T-cell (primary cell): ENCODE measurements around the gene WWC1. TPM values are rescaled to one million over a fixed set of nuclear protein-coding genes. Genes with fewer than 3 reads are reported as not detected.

ENCODE experiments used
- ATAC-seq, 4 experiments: fragments of 200-7000 bp in 3 of 4; fragments of 150-1000 bp in 1 of 4; cut with Tn5 transposase; replicated peaks in 1 of 4; 1 replicate in 3 of 4; 2 replicates in 1 of 4; pipeline ENCODE4 v1.10.0; 2021; ENCODE audit warnings: moderate library complexity in 3 of 4, mild to moderate bottlenecking in 2 of 4, moderate number of reproducible peaks in 1 of 4
- CTCF ChIA-PET, 2 donors: fragments of 300-600 bp; sonication (Branson Sonifier 250); formaldehyde crosslinking; loops; one replicate each; lab custom pipeline; 2022; ENCODE audit warnings: antibody characterized with exemption in 2 of 2; lab: Charles Lee
- POLR2A ChIA-PET, 2 donors: fragments of 300-600 bp; sonication (Branson Sonifier 250); formaldehyde crosslinking; loops; one replicate each; lab custom pipeline; 2022; ENCODE audit warnings: antibody characterized with exemption in 2 of 2; lab: Charles Lee
- DNase-seq, 35 experiments: peaks; one replicate each; pipeline versions ENCODE4 v3.0.0 to v3.0.0-alpha.2; 2013 to 2023
- H3K27ac ChIP-seq: one replicate; pipeline ENCODE4 v1.5.1; 2013; ENCODE audit warnings: low read length
- H3K27me3 ChIP-seq, 2 experiments: replicated peaks in 1 of 2; 1 replicate in 1 of 2; 2 replicates in 1 of 2; pipeline versions ENCODE4 v1.6.1 to v1.7.0; 2013; ENCODE audit warnings: low read length in 1 of 2, mixed read lengths in 1 of 2; ENCODE audit not compliant: control insufficient read depth in 2 of 2, insufficient read depth in 2 of 2; ENCODE audit errors: extremely low read depth in 1 of 2
- H3K36me3 ChIP-seq, 2 donors: 1 replicate in 1 of 2; 2 replicates in 1 of 2; pipeline versions ENCODE4 v1.6.1 to v1.7.0; 2013; ENCODE audit warnings: low read length in 1 of 2; ENCODE audit not compliant: control insufficient read depth in 2 of 2, insufficient read depth in 1 of 2; ENCODE audit errors: extremely low read depth in 1 of 2
- H3K4me1 ChIP-seq, 2 experiments: 1 replicate in 1 of 2; 2 replicates in 1 of 2; pipeline versions ENCODE4 v1.6.1 to v1.7.0; 2013; ENCODE audit warnings: low read length in 2 of 2, mixed read lengths in 1 of 2; ENCODE audit not compliant: insufficient read depth in 2 of 2, control insufficient read depth in 1 of 2; ENCODE audit errors: extremely low read depth in 1 of 2
- H3K4me3 ChIP-seq, 2 donors: 1 replicate in 1 of 2; 2 replicates in 1 of 2; pipeline versions ENCODE4 v1.5.1 to v1.7.0; 2013; ENCODE audit warnings: mild to moderate bottlenecking in 2 of 2, low read length in 1 of 2, moderate library complexity in 1 of 2; ENCODE audit not compliant: control insufficient read depth in 1 of 2; ENCODE audit errors: extremely low read depth in 1 of 2
- H3K9me3 ChIP-seq: 2 replicates; pipeline ENCODE4 v1.7.0; 2013
- H3K27ac Mint-ChIP-seq, 2 donors: one replicate each; pipeline ENCODE4 v1.8.0; 2020 to 2021; ENCODE audit warnings: mild to moderate bottlenecking in 2 of 2, mixed read lengths in 2 of 2
- H3K27me3 Mint-ChIP-seq, 2 donors: one replicate each; pipeline ENCODE4 v1.8.0; 2021 to 2022; ENCODE audit warnings: mixed read lengths in 2 of 2
- H3K36me3 Mint-ChIP-seq: one replicate; pipeline ENCODE4 v1.8.0; 2021; ENCODE audit warnings: mixed read lengths
- H3K4me1 Mint-ChIP-seq, 3 donors: one replicate each; pipeline ENCODE4 v1.8.0; 2020 to 2022; ENCODE audit warnings: mixed read lengths in 3 of 3, mild to moderate bottlenecking in 1 of 3
- H3K4me3 Mint-ChIP-seq, 3 donors: one replicate each; pipeline ENCODE4 v1.8.0; 2020 to 2022; ENCODE audit warnings: mild to moderate bottlenecking in 3 of 3, mixed read lengths in 3 of 3, moderate library complexity in 3 of 3
- H3K9me3 Mint-ChIP-seq, 3 donors: one replicate each; pipeline ENCODE4 v1.8.0; 2020 to 2022; ENCODE audit warnings: mixed read lengths in 3 of 3
- WGBS: methylation state at CpG from one replicate; pipeline ENCODE4 v1.1.5; 2013; ENCODE audit warnings: missing lambda C conversion rate; ENCODE audit not compliant: insufficient coverage; 5-methylcytosine and 5-hydroxymethylcytosine counted together
- total RNA-seq, 35 experiments: library from RNA in 6 of 35; stranded (reverse) in 6 of 35; fragments of 120-200 nt in 1 of 35; gene quantifications; one replicate each; pipeline versions ENCODE4 v1.2.1 to v1.2.4 and lab custom pipeline; 2013 to 2026

The WWC1 gene
- total RNA-seq, 5 donors from 2014 or later (not counting 1 experiment from before 2014, with no cell fraction given): 0.83 to 2.0 (median 1.6) TPM

DNA sequence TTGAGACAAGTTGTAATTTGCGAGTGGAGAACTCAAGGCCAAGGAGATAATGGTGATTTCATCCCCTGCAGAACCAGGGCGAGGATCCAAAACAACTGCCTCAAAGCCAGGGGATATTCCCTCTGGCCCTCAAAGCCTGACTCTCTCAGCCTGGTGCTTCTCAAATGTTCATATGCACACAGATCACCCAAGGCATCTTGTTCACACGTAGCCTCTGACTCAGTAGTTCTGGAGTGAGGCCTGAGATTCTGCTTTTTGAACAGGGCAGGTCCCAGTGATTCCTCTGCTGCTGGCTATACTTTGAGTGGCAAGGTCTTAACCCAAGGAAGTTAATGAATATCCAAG is 30.2 kb upstream of the WWC1 start:
- 77% methylated on average over 3 of the region's 3 CpGs for WGBS
- Mint-ChIP-seq H3K27ac (no peak overlapping the region), H3K4me1 (no peaks in the 10 kb centered on the region), H3K27me3 (peaks cover 2 to 9% of the 10 kb centered on the region in 2 donors), H3K36me3 (no peaks in the 10 kb centered on the region), H3K4me3 (no peak overlapping the region), H3K9me3 (no peaks in the 10 kb centered on the region)
- POLR2A ChIA-PET: no interaction called here
- Histone ChIP-seq H3K27ac (no peak overlapping the region), H3K4me3 (no peak overlapping the region), H3K36me3 (no peaks in the 10 kb centered on the region), H3K9me3 (no peaks in the 10 kb centered on the region), H3K4me1 (no peaks in the 10 kb centered on the region), H3K27me3 (peaks cover 0 to 6% of the 10 kb centered on the region in 2 experiments)
- DNase-seq (no peak), ATAC-seq (no peak)
- CTCF ChIA-PET: no interaction called here

DNA sequence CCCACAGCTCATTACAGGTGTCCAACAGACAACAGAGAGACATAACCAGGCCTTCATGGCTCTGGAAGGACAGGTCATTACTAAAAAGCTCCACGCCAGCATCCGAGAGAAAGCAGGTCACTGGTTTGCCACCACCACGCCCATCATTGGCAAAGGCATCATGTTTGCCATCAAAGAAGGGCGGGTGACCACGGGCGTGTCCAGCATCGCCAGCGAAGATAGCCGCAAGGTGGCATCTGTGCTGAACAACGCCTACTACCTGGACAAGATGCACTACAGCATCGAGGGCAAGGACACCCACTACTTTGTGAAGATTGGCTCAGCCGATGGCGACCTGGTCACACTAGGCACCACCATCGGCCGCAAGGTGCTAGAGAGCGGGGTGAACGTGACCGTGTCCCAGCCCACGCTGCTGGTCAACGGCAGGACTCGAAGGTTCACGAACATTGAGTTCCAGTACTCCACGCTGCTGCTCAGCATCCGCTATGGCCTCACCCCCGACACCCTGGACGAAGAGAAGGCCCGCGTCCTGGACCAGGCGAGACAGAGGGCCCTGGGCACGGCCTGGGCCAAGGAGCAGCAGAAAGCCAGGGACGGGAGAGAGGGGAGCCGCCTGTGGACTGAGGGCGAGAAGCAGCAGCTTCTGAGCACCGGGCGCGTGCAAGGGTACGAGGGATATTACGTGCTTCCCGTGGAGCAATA is 29.3 kb upstream of the WWC1 start:
- H3K4me1 Mint-ChIP-seq: no peaks in the 10 kb centered on the region
- ATAC-seq (no peak), DNase-seq (no peak)
- no peak overlapping the region for H3K27ac ChIP-seq
- H3K4me1 ChIP-seq: no peaks in the 10 kb centered on the region
- 94% methylated on average over 38 of the region's 39 CpGs for WGBS
- no peak overlapping the region for H3K4me3 ChIP-seq
- H3K36me3 ChIP-seq: no peaks in the 10 kb centered on the region
- CTCF ChIA-PET: no interaction called here
- peaks cover 0 to 6% of the 10 kb centered on the region in 2 experiments for H3K27me3 ChIP-seq
- no peaks in the 10 kb centered on the region for H3K36me3 Mint-ChIP-seq
- POLR2A ChIA-PET: no interaction called here
- no peaks in the 10 kb centered on the region for H3K9me3 Mint-ChIP-seq
- no peaks in the 10 kb centered on the region for H3K9me3 ChIP-seq
- peaks cover 0 to 4% of the 10 kb centered on the region in 2 donors for H3K27me3 Mint-ChIP-seq
- H3K27ac Mint-ChIP-seq: no peak overlapping the region
- no peak overlapping the region for H3K4me3 Mint-ChIP-seq

DNA sequence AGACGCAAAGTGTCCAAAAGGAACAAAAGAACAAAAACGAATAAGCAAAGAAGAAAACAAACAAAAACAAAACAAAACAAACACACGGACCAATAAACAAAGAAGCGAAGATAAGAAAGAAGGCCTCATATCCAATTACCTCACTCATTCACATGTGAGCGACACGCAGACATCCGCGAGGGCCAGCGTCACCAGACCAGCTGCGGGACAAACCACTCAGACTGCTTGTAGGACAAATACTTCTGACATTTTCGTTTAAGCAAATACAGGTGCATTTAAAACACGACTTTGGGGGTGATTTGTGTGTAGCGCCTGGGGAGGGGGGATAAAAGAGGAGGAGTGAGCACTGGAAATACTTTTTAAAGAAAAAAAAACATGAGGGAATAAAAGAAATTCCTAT is 28.3 kb upstream of the WWC1 start:
- H3K36me3 Mint-ChIP-seq: no peaks in the 10 kb centered on the region
- Histone ChIP-seq H3K9me3 (no peaks in the 10 kb centered on the region), H3K4me3 (no peak overlapping the region), H3K27ac (no peak overlapping the region), H3K36me3 (no peaks in the 10 kb centered on the region), H3K27me3 (peaks cover 0 to 6% of the 10 kb centered on the region in 2 experiments), H3K4me1 (no peaks in the 10 kb centered on the region)
- no peak overlapping the region for H3K27ac Mint-ChIP-seq
- peaks cover 0 to under 1% (median 0%) of the 10 kb centered on the region in 3 donors for H3K4me1 Mint-ChIP-seq
- POLR2A ChIA-PET: no interaction called here
- DNase-seq (no peak), ATAC-seq (no peak)
- H3K27me3 Mint-ChIP-seq: peaks cover 0 to under 1% of the 10 kb centered on the region in 2 donors
- H3K4me3 Mint-ChIP-seq: no peak overlapping the region
- no CpG with 5 or more reads among the region's 13 CpGs for whole genome bisulfite sequencing
- CTCF ChIA-PET: no interaction called here
- H3K9me3 Mint-ChIP-seq: no peaks in the 10 kb centered on the region

DNA sequence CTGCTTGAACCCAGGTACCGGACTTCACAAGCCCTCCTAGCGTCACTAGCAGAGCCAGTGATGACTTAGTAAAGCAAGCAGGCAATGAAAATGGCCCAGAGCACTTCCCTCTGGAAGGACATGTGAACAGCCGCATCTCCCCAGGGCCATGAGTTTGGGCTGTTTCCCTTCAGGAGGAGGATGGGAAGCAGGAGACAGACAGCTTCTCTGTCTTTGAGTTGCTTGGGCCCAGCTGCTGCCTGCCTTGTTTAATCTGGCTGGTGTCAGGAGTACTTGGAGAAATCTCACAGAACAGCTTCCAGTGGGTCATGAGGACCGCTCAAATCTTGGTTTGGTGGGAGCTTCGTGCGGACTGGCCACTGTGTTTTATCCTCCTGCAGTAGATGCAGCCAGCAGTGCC is 25.4 kb upstream of the WWC1 start:
- Histone ChIP-seq H3K27me3 (peaks cover 2 to 26% of the 10 kb centered on the region in 2 experiments), H3K4me1 (peaks cover 0 to 10% of the 10 kb centered on the region in 2 experiments), H3K27ac (no peak overlapping the region), H3K9me3 (no peaks in the 10 kb centered on the region), H3K36me3 (no peaks in the 10 kb centered on the region), H3K4me3 (no peak overlapping the region)
- POLR2A ChIA-PET: no interaction called here
- DNase-seq (no peak), ATAC-seq (no peak)
- Mint-ChIP-seq H3K27ac (no peak overlapping the region), H3K4me3 (no peak overlapping the region), H3K4me1 (peaks cover 10 to 15% (median 10%) of the 10 kb centered on the region in 3 donors), H3K36me3 (no peaks in the 10 kb centered on the region), H3K9me3 (no peaks in the 10 kb centered on the region), H3K27me3 (peaks cover 11 to 12% of the 10 kb centered on the region in 2 donors)
- CTCF ChIA-PET: no interaction called here
- WGBS: 94% methylated on average over 6 of the region's 6 CpGs

DNA sequence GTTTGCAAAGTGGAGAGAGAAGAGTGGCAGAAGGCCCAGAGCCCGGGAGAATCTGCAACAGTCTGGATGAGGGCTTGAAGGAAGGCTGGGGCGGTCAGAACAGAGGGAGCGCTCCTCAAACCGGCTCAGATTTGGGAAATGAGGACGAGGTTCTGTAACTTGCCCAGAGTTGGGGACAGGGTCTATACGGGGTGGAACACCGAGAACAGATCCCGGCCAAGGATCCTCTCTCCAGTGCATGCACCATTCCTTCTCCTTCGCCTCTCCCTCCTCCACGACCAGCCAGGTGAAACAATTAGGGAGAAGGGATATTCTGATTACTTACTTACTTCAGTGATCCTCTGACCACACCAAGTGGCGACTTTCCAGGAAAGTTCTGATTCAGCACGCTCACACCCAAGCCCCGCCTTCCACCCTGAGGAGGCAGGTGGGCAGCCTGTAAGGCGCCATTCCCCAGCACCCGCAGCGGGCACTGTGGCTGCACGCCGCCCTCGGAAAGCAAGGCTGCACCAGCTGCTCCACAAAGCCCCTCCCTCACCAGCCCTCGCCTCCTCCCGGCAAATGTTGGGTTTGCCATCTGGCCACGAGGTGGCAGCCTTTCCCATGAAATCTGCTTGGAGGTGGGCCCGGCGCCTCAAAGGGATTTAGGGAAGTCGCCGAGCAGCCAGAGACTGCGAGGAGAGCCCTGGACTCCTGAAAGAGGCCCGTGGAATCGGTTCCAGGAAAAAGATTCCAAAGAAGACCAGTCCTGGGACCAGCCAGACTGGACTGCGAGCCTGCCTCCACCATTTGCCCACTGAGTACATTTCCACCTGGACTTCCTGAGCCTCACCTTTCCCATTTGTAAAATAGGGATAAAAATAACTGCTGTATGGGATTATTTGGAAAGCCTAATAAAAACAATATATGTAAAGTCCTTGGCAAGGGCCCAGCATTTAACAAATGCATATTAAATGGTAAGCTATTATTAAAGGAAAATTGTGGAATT is 22.2 kb upstream of the WWC1 start:
- peak overlapping the region in 1 of 2 donors; percentile 42 for H3K27ac Mint-ChIP-seq
- H3K36me3 Mint-ChIP-seq: no peaks in the 10 kb centered on the region
- Histone ChIP-seq H3K9me3 (no peaks in the 10 kb centered on the region), H3K4me1 (peaks cover 0 to 10% of the 10 kb centered on the region in 2 experiments), H3K4me3 (peak overlapping the region; percentile 27 to 35), H3K27me3 (peaks cover 2 to 26% of the 10 kb centered on the region in 2 experiments), H3K27ac (no peak overlapping the region), H3K36me3 (no peaks in the 10 kb centered on the region)
- ATAC-seq (peak; percentile 47 to 81 (median 63)), DNase-seq (peak in 34 of 35 experiments; percentile 13 to 75 (median 48))
- POLR2A ChIA-PET: no interaction called here
- WGBS: 11% methylated on average over 18 of the region's 30 CpGs
- CTCF ChIA-PET: interaction anchor here in 1 of 2 donors (1.0 kb wide), 1 partner anchor 217 kb away, joined by 3 read pairs; the partner anchor contains the start of gene RARS1
- H3K27me3 Mint-ChIP-seq: peaks cover 22 to 25% of the 10 kb centered on the region in 2 donors
- H3K4me3 Mint-ChIP-seq: peak overlapping the region; percentile 24 to 64 (median 49)
- no peaks in the 10 kb centered on the region for H3K9me3 Mint-ChIP-seq
- peaks cover 10 to 15% (median 10%) of the 10 kb centered on the region in 3 donors for H3K4me1 Mint-ChIP-seq

DNA sequence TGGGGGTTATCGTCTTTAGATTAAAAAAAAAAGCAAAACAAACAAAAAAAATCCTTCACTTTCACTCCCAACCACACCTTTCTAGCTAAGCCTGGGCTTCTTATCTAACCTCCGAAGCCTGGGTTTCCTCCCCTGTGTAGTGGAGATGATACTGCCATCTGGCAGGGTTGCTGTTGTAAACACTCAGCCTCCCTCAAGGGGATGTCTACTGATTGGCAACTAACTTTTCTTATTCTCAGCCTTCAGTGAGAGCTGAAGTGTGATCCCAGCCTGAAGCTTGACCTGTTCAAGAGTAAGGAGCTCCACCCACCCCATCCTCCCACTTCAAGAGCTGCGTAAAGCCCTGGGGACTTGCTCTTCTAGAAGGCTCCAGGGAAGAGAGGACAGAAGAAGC is 21.5 kb upstream of the WWC1 start:
- Mint-ChIP-seq H3K27me3 (peaks cover 24 to 25% of the 10 kb centered on the region in 2 donors), H3K4me1 (peaks cover 10 to 15% (median 10%) of the 10 kb centered on the region in 3 donors), H3K36me3 (no peaks in the 10 kb centered on the region), H3K27ac (no peak overlapping the region), H3K9me3 (no peaks in the 10 kb centered on the region), H3K4me3 (peak overlapping the region in 1 of 3 donors; percentile 24)
- Histone ChIP-seq H3K4me1 (peaks cover 0 to 10% of the 10 kb centered on the region in 2 experiments), H3K9me3 (no peaks in the 10 kb centered on the region), H3K27me3 (peaks cover 2 to 22% of the 10 kb centered on the region in 2 experiments), H3K4me3 (no peak overlapping the region), H3K36me3 (no peaks in the 10 kb centered on the region), H3K27ac (no peak overlapping the region)
- no CpG with 5 or more reads among the region's 3 CpGs for WGBS
- ATAC-seq (no peak), DNase-seq (no peak)
- ChIA-PET POLR2A (no interaction called here), CTCF (interaction anchor here in 1 of 2 donors (1.0 kb wide), 1 partner anchor 217 kb away, joined by 3 read pairs; the partner anchor contains the start of gene RARS1)
